Central memory CD4-positive, alpha-beta T cell (primary cell): ENCODE data around the gene PPM1J.

Experiments
- DNase-seq: peaks from one replicate; pipeline ENCODE4 v3.0.0; 2022

Gene PPM1J

GRCh38 chr1:112704391-112704933, 10.7 kb downstream of the PPM1J start:
- DNase-seq = no peak

DNA sequence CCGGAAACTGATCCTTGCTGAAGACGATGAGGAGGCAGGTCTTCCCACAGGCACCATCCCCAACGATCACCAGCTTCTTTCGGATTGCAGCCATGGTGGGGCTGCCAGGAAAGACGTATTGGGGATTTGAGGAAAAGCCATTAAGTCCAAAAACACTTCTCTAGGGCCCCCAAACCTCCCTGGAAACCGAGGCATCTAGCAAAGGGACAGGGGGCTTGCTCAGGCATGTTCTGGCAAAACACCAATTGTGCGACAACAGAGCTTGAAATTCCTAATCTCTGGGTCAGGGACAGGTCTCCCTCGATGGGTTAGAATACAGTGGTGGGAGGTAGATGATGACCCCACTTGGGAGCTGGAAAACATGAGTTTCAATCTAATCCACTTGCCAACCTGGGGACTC, 11.4 kb downstream of the PPM1J start:
- DNase-seq = no peak

DNA sequence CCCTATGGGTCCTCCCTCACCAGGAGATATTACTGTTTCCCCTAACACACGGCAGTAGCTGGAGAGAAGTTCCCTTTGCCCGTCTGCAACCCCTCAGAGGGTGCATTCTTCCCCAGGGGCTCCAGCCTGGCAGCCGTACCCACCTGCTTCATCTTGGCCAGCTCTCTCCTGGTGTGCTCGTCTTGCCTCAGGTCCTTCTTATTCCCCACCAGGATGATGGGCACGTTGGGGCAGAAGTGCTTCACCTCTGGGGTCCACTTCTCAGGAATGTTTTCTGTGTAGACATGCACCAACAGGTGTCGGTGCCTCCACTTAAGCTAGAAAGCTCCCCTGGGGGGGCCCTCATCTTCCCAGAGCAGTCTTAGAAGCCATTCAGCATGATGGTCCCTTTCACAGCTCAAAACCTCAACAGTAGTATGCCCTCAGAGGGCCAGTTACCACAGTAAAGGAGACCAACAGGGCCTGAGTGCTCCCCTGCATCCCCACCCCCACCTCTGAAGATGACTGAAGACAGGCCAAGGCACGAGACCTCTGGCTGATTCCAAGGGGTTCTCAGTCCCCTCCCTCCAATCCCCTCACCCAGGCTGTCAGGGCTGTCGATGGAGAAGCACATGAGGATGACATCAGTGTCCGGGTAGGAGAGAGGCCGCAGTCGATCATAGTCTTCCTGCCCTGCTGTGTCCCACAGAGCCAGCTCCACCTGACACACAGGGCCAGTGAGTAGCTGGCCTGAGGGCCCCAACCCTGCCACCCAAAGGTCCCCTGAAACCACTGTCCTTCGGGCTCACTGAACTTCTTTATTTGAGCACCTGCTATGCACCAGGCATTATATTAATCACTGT, 12.5 kb downstream of the PPM1J start:
- no peak for DNase-seq

- DNase-seq = no peak
These were observed 13.1 kb downstream of the PPM1J start for GRCh38 chr1:112702067-112702395.

DNA sequence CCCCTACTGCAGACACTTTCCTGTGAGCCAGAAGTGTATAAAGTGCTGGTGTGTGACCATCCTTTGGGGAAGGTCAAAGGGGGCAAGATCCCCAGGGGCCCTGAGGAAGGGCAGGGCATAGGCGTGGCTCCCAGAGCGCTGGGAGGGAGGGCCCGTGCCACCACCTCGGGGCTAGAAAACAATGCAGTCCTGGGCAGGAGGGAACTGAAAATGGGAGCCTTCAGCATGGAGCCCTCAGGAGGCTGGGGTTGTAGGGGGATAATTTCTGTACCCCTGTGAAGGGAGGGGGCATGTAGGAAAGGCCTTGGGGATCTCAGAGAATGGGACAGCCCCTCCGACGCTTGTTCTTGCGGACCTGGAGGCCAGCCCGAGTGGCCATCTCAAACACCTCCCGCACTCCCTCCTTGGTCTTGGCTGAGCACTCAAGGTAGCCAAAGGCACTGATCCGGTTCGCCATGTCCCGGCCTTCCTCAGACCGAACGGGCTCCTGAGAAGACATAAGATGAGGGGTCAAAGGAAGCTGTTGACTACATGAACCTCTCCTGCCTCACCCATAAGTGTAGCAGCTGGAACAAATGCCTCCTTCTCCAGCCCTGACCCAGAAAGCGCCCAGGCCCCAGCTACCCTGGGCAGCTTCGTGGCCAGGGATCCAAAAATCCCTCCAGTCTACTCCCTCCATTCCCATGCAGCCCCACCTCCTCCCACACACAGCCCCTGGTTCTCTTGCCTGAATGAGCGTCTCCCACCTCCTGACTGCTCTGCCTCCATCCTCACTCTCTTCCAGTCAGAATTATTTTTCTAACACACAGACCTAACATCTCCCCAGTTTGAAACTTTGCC, 13.7 kb downstream of the PPM1J start:
- DNase-seq = no peak

- DNase-seq = peak; percentile 38
These were observed 14.6 kb downstream of the PPM1J start for GRCh38 chr1:112700290-112701226.

DNA sequence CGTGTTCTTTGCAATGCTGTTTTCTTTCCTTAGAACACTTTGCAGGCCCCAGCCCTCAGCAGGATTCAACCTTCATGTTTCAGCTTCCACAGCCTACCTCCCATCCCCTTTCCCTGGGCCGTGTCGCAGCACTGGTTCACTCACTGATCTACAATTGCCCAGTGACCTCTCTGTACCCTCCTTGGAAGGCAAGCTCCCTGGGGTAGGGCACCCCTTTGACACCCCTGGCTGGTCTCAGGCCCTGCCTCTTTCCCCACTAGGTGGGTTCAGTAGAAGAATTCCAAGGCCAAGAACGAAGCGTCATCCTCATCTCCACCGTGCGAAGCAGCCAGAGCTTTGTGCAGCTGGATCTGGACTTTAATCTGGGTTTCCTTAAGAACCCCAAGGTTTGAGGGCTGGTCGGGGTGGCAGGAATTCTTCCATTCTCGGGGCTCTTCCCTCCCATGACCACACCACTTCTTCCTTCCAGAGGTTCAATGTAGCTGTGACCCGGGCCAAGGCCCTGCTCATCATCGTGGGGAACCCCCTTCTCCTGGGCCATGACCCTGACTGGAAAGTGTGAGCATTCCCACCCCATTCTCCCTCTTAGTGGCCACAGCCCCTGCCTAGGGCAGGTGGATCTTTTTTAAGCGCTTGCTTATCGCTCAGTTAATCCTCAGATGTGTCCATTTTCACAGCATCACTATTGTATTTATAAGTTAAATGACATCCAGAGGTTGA, 15.5 kb downstream of the PPM1J start:
- DNase-seq = no peak

DNA sequence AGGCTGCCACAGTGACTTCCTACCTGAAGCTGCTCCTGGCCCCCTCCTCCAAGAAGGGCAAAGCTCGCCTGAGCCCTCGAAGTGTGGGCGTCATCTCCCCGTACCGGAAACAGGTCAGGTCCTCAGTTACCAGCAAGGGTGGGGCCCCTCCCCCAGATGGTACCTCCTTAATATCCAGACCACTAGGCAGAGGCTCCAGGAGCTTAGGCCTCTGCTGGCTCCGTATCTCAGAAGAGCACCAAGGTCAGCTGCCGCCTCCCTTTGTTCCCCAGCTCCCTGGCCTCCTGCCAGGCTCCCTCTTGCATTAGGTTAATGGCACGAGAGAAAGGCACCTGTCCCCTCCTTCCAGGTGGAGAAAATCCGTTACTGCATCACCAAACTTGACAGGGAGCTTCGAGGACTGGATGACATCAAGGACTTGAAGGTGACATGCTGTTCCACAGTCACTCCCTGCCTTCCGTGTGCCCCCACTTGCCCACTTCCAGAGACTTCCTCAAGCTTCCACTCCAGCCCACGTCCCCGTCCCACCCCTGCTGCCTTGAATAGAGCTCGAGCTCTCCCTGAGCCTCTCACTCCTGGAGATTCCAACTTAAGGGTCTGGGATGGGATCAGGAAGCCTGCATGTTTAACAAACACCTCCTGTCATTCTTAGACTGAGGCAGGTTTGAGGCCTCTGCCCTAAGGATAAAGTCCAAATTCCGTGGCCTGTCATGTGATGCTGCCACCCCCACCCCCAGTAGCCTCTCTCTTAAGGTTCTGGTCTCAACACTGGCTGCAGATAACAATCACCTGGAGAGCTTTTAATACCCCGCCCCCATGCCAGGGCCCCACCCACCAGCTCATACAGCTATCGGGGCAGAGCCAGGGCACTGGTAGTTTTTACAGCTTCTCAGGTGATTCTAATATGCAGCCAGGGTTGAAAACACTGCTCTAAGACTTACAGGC, 16.5 kb downstream of the PPM1J start:
- DNase-seq = no peak

DNA sequence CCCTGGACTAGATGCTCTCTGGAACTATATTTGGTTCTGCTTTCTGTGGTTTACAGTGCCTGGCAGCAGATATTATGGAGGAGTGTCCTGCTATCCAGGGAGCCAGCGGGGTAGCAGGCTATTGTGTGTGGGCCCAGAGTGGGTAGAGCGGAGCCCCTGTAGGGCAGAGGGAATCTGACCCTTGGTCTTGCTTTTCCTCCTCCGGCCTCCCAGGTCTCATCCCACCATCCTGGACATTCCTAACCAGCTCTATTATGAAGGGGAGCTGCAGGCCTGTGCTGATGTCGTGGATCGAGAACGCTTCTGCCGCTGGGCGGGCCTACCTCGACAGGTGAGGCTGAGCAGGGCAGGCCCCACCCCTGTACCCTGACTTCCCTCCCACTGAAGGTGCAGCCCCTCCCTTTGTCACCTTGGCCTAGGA, 17.3 kb downstream of the PPM1J start:
- no peak for DNase-seq

DNA sequence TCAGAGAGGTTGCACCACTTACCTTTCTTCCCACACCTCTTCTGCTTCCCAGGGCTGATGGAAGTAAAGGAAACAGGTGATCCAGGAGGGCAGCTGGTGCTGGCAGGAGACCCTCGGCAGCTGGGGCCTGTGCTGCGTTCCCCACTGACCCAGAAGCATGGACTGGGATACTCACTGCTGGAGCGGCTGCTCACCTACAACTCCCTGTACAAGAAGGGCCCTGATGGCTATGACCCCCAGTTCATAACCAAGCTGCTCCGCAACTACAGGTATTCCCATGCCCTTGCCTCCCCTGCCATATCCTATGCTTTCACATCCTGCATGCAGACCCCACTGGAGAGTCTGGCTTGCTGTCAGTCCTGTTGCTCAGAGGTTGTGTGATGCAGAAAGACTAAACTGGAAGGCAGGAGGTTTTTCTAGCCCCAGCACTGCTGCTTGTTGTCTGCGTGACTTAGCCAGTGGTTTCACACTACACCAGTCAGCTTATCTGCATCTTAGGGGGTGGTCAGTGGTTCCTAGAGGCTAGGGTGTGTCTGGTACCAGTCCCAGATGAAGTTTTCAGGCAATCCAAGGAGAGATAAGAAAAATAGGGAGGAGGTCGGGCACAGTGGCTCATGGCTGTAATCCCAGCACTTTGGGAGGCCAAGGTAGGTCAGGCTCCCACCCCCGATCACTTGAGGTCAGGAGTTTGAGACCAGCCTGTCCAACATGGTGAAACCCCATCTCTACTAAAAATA, 18.4 kb downstream of the PPM1J start:
- DNase-seq = no peak

DNA sequence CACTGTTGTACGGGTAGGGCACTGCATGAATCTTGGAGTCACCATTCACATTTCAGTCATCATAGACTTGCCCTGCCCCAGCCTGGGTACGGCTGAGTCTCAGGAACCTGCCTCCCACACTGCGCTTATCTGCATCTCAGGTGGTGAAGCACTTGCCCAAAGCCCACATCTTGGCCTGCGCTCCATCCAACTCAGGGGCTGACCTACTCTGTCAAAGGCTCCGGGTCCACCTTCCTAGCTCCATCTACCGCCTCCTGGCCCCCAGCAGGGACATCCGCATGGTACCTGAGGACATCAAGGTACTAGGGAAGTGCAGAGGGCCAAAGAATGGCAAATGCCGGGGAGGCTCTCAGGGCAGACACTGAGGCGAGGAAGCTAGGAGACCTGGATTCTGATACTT, 19.9 kb downstream of the PPM1J start:
- no peak for DNase-seq

- no peak for DNase-seq
These were observed 20.7 kb downstream of the PPM1J start for GRCh38 chr1:112694363-112694929.

DNA sequence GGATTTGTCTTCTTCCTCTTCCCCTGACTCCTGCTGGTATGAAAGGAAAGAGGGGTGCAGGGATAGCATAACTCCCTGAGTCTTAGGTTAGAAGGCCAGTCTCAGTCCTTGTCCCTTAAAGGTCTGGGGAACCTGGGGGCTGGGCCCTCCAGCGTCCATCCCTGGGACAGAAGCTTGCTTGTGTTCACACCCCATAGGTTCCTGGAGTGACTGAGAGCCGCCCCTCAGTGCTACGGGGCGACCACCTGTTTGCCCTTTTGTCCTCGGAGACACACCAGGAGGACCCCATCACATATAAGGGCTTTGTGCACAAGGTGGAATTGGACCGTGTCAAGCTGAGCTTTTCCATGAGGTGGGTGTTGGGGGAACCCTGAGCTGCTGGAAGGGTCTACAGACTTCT, 21.3 kb downstream of the PPM1J start:
- DNase-seq = no peak

- no peak for DNase-seq
These were observed 22.5 kb downstream of the PPM1J start for GRCh38 chr1:112692681-112693080.

DNA sequence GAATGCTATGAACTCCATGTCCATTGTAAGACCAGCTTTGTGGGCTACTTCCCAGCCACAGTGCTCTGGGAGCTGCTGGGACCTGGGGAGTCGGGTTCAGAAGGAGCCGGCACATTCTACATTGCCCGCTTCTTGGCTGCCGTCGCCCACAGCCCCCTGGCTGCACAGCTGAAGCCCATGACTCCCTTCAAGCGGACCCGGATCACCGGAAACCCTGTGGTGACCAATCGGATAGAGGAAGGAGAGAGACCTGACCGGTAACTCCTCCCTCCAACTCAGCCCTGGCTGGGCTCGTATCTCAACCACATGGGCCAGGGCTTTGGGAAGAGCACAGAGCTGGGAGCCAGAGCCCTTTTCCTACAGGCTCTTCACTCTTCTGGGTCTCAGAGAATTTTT, 25.3 kb downstream of the PPM1J start:
- no peak for DNase-seq

GRCh38 chr1:112689196-112689841, 25.8 kb downstream of the PPM1J start:
- no peak for DNase-seq

DNA sequence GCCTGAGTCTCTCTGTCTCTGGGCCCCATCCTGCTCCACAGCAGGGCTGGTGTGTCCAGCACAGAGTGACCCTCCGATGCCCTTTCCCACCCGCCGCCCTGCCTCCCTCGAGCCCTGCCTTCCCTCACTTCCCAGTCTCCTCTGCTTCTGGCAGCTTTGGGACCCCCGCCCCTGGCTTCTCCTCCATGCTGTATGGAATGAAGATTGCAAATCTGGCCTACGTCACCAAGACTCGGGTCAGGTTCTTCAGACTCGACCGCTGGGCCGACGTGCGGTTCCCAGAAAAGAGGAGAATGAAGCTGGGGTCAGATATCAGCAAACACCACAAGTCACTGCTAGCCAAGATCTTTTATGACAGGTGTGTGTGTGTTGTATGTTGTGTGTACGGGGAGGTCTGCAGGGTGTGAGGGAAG, 26.3 kb downstream of the PPM1J start:
- no peak for DNase-seq

GRCh38 chr1:112687785-112688496, 27.2 kb downstream of the PPM1J start:
- DNase-seq = no peak

DNA sequence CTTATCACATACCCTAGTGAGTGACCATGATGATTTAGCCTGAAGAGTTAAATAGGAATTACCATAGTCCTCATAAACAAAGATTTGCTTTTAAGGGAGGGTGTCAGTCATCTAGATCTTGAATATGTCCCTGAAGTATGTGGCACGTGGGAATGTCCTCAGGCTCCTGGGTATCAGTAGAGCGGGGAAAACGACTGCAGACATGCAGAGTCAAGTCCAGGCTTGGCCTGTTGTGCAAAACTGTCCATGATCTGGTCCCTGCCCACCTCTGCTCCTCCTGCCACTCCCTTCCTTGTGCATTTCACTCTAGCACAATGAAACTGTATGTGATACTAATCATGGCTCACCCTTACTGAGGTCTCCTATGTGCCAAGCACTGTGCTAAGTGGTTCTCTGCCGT, 27.8 kb downstream of the PPM1J start:
- DNase-seq = no peak
